ENCODE measurements around the gene SLC38A3.

Gene SLC38A3

DNA sequence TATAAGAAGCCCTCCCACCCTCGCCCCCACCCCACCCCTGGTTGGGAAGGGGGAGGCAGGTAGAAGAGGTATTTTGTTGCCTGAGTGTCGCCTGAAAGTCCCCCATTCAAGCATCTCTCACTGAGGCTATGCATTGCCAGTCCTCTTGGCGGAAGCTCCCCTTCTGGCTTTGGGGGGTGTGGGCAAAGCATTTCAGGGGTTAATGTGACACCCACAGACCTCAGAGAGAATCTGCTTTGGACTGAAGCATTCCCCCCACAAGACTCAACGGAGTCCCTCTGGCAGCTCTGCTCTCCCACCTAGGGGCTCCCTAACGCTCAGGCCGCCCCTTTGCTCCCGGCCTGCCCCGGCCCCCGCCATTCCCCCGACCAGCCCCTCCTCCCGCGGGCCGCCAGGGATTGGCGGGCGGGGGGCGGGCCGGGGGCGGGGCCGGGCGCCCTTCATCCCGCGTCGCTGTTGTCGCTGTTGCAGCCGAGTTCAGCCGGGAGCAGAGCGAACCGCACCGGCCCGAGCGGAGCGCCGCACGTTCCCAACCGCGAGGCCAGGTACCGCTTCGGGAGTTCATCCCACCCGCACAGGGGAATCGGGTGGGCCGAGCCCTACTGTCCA, at the start of gene SLC38A3:
Gene SLC38A3, plus strand, starts transcription at position 468 of the 609 bp plus-strand sequence. CDS start 8,929 bp downstream, outside the sequence.
- DNase-seq, result no peak

DNA sequence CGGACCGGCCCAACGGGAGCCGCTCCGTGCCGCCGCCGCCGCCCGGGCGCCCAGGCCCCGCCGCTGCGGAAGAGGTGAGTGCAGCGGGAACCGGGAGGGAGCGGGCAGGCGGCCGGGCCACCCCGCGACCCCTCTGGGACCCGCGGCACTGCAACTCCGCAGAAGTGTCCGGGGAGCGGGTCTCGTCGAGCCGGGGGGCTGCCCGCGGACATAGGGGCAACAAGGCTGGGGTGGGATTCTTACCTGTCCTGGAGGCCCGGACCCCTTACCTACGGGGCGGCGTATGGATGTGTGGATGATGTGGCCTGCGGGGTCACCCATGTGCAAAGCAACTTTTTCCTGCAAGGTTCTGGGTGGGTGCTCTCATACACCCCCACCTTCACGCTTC, 49.6 kb upstream of the SLC38A3 start:
- DNase-seq, result no peak

DNA sequence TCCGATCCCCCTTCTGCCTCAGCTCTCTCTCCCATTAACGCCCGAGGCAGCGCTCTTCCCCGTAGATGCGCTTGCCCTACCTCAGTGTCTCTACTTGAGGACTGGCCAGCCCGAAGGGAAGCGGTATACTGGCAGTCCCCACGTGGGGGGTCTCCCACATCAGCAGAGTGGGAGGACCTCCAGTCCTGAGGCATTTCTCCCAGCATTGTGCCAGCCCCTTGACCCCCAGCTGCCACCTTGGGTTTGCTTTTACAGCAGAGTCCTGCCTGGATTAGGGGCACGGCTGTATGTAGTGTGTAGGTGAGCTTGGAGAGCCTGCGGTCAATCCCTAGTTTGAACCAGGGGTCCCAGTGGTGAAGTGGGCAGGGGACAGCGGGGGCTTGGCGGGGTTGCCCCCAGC, 49.2 kb upstream of the SLC38A3 start:
- DNase-seq, result no peak

DNA sequence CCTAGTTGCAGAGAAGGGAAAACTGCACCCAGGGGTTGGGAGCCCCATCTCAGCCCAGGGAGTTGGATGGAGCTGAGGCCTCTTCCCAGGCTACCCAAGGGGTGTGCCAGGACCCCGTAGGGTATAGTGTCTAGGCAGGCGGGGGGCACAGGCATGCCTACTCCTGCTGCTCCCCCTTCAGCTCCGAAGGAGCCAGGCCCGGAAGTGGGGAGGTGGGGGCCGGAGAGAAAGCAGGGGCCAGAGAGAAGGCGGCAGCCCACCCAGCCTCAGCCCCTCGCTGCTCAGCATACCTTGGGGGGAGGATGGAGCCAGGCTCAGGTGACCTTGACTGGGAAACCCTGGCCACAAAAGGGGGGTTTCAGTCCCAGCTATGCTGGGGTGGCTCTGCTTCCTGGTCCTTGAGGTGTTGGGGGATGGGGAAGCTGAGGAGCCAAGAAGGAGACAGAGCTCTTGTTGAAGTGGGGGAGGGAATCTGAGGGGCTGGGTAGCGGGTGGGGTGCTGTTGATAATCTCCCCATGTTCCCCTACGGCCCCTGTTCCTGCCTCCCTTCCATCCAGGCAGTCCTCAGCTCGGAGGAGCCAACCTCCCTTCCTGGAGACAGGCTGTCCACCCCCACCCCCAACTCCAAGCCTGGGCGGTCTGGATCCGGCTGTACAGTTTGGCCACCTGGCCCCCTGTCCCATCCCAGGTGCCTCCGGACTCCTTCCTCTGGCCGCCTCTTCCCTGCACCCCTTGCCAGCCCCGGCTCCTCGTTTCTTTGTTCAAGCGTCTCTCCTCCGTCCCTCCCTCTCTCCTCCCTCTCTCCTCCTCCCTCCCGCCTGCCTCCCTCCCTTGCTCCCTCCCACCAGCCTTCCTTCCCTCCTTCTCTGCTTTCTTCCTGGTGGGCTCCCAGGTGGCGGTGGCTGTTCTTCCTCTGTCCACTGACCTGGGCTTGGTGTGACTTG, 48.2 kb upstream of the SLC38A3 start:
- no peak for DNase-seq

DNA sequence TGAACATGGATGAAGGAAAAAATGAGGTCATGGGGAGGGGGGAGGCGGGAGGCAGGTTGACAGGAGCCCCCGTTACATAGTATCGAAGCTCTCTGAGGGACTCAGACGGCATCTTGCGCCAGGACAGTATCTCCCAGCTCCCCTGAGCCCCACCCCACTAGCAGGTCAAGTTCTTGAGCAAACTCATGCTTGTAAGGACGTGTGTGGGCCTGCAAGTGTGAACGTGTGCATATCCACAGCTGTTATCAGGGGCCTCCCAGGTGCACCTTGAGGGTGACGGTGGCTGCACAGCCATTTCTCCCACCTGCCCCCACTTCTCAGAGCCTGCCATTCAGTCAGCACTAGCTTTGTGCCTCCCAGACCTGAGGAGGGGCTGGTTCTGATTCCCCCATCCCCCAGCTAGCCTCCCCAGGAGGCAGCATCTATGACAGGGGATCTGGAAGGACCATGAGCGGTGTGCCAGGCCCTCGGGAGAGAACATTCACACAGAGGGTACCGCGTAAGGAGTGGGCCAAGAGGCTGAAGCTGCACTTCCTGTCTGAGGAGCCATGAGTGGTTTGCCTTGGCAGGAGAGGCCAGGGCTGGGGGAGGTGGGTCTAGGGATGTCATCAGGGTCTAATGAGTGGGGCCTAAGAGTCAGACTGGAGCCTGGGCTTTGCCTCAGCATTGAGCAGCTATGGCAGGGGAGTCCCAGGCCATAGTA, 47.1 kb upstream of the SLC38A3 start:
- DNase-seq, result no peak

DNA sequence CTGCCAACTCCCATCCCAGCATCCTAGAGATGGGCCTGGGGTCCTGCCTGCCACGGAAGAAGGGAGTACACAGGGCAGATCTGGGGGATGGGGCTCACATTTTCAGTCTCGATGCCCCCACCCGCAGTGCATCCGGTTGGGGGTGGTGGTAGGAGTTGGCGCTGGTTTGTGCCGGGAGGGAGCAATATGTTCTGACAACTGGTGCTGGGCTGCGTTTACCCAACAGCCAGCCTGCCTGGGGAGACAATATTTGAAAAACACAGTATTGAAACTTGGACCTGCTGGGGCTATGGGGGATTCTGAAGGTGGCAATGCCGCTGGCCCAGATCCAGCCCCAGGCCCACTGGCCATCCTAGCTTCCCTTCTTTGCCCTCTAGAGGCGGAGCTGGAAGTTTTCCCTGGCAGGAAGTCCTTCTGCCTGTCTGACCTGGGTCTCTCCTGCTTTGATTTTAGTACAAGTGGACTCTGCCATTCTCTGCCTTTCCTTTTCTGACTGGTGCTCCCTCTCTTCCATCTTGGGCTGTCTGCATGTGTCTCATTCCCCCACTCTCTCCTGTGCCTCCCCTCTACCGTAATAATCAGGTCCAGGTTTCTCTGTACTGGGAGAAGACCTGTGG, 46.4 kb upstream of the SLC38A3 start:
- no peak for DNase-seq

DNA sequence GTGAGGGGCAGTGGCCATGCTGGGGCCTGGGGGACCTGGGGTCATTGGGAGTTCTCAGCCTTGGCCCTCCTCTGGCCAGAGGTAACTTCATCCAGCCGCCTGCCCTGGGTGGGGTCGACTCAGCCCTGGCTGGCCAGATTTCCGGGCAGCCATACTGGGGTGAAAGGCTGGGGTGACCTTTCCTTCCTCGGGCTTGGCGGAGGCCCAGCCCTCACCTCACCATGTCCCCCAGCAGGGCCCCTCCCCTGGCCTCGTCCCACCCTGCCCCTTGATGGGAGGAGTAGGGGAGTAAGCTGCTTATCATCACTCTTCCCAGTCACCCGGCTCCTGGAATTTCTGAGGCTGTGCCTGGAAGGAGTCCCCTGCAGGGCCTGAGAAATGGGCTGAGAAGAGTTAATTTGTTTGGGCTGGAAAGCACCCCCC, 44.5 kb upstream of the SLC38A3 start:
- DNase-seq, result no peak

DNA sequence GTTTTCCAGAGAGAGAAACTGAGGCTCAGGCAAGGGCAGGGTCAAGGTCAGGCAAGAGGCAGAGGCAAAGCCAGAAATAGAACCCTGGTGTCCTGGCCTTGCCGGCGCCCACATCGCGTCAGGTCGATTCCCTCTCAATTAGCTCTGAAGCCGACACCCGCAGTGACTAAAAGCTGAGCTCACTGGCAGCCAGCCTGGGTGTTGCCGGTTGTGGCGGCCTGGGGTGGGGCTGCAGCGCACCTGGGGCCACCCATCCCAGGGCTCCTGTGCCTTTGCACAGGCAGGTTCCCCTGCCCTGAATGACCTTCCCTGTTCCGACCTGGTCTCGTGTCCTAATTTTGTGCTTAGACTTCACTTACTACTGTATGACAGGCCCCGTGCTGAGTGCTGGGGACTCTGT, 43.8 kb upstream of the SLC38A3 start:
- DNase-seq, result no peak

DNA sequence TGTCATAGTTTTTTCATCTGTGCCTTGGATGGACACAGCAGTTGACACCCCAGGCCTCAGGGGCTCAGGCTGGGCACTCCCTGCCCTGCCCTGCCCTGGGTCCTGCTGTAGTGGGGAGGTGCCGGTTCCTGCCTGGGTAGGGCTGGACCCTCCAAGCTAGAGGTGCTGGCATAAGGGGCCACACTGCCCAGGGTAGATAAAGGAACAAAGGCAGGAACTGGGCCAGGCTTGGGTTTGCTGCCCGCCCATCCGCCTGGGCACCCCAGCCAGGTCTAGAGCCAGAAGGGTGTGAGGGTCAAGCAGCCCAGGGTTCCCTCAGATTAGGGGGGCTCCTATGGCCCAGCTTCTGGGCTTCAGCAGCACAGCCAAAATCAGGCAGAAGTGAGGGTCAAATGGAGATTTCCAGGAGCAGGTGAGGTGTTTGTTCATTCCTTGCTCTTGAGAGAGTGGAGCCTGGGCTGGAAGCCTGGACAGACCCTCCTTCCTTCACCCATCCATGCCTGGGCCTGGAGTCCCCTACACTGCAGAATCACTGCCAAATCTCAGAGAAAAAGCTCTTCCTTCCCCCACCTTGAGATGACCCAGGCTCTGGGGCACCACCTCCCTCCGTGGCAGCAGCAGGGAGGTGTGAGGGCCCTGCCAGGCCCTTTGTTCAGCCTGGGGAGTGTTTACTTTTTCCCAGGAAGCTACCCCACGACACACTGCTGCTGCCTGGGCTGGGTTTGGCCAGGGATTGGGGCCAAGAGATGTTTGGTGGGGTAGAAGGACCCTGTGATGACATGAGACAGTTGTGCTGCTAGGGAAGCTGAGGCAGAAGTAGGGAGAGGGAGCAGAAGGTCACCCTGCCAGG, 42.8 kb upstream of the SLC38A3 start:
- no peak for DNase-seq

DNA sequence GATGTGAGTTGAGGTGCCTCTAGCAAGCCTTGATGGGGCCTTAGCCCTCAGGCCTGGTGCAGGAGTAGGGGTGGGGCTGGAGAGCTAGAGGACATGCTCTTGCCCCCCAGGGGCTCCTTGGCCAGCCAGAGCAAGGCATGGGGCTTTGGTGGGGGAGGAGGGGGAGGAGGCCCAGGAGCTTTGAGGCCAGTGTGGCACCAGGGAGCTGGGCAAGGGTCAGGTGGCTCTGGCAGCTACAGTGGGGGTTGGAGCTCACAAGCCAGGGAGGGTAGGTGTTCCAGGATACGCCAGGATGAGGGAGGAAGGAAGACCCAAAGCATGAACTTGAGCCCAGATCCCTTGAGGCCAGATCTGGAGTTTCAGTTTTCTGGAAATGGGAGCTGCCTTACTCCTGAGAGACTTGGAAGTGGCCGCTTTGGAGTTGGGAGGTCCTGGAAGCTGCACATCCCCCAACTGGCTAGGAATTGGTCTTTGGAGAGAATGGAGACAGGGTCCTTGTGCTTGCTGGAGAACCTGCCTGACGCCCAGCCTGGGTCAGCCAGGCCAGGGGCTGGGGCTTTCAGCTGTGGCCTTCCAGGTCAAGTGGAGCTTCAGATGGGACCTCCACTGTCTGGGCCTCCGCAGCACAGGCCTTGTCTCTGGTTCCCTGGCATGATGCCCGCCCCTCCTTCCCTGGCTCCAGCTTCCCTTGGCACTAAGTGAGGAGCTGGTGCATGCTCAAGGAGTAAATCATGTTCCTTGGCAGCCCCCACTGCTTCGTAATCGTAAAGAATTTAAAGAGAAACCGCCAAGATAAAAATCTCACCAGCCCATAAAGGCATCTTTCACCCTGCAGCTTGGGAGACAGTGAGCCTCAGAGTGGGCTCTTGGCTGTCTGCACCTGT, 41.3 kb upstream of the SLC38A3 start:
- no peak for DNase-seq

DNA sequence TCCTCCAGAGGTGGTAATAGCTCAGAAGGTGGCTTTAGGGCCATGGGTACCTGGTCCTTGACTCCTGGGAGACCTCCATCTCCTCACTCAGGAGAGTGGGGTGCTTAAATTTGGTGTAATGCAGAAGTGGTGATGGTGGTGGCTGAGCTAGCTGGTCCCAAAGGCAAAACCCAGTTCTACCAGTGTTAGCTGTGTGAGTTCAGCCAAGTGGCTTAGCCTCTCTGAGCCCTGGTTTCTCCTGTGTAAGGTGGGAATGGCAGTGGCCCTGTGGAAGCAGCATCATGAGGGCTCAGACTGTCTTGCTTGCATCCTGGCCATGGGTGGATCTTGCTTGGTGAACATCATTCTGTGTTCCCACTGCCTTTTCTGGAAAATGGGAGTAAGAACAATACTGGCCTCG, 40.6 kb upstream of the SLC38A3 start:
- no peak for DNase-seq

DNA sequence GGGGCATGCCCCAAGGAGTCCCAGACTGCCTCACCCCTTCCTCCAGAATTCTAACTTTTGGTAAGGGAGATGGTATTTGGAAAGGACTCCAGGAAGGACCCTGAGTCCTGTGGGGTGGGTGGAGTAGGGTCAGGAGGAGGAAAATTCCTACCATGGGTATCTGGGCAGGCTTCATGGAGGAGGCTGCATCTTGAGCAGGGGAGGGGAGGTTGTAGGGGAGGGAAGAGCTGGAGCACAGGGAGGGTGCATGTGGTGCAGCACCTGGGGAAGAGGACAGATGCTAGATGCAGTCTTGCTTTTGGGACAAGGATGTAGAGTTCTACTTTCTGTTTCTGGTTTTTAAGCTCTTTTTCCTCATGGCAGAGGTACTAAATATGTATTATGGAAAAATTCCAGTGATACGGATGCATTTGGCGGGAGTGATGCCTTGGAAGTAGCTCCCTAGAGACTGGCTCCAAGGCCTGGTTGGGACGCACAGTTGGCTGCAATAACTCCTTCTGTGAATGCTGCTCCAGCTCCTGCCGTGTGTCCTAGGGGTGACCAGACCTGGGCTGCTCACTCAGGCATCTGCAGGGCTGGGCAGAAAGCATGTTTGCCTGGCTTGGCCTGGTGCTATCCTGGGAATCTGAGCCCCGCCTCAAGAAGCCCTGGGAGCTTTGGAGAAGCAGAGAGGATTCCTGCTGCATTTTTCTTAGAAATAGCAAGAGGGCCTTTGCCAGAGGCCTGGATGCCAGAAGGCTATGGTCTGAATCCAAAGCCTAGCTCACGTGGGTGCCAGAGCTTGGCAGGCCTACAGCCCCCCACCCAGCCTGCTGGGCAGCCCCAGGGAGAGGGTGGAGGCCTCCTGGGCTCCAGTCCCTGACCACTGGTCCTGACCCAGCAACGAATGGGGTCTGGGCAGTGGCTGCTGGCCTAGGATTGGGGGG, 39.8 kb upstream of the SLC38A3 start:
- no peak for DNase-seq

DNA sequence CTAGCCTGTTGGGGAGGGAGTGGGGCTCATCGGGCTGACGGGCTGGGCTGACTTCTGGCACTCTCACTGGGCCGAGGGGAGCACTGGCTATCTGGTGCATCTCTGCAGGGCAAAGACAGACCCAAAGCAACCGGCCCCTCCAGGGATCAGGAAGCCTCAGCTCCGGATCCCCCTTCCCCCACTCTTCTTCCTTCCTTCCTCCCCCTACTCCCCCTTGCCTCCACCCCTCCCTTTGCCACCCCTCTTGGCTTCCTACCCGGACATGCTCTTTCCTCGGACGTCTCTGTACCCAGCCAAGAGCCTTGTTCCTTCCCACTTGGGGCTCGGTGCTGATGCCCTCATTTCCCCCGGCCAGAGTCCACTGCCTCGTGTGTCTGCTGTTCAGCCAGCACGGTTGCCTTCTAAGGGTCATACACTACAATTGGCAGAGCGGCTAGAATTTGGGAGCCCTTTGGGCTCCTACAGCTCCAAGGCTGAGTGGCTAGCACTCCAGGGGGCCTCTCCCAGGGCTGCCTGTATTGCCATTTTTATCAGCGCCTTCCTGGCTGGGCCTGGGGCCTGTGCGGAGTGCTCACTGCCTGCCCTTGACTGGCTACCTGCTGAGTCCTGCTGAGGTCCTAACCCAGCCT, 39.0 kb upstream of the SLC38A3 start:
- DNase-seq, result no peak

DNA sequence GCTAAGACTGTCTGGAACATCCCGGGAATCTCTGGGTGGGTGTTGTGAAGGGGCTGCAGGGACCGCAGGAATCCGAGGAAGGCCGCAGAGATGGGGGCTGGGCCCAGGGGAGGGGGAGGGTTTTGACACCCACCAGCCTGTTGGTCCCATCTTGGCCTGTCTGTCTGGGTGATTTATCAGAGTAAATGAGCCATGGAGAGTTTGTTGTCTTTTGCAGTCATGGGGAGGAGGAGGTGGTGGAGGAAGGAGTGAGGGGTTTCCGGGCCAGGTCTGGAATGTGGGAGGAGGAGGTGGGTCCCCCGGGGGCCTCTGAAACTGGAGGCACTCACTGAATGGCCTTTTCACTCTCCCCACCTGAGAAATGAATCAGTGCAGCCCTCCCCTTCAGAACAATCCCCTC, 38.5 kb upstream of the SLC38A3 start:
- DNase-seq, result no peak

DNA sequence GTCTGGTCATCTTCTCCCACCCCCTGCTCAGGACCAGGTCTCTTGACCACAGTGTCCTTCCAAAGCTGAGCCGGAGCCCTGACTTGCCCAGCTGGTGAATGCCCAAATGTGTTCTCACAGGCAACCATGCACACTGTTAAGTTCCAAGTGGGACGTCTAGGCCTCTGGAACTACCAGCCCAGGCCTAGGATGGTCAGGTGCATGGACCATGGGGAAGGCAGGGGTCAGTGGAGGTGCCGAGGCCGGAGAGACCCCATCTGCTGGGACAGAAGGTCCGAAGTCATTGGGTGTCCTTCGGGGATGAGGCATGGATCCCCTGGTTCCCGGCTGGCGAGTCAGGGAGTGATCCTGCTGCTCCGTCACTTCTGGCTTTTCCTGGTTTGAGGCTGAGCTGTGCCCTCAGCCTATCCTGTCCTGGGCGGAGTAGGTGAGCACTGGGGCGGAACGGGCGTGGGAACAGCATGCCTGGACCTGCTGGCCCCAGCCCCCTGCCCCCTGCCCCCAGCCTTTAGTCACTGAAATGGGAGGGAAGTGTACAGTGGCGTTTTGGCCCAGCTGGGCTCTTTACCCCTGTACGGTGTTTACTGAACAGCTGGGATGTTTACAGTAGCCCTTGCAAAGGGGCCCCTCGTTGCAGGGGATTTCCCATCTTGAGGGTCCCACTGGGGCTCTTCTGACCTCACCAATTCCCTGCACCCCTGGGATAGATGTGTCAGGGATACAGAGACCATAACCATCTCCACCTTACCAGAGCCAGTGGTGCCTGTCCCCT, 37.8 kb upstream of the SLC38A3 start:
- no peak for DNase-seq

DNA sequence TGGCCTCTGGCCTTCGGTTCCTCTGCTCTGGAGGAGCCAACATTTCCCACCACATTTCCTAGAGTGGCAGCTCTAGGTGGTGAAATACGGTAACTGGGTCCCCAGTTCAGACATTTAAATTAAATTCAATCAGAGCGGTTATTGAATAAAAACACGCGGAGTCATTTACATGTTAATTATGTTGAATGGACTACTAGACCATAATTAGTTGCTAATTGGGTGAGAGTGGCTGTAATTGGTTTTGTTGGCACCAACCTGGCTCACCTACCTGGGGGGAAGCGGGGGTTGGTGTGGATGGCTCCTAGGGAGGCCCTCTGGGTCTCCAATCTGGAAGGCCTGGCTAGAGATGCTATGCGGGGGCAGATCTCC, 37.2 kb upstream of the SLC38A3 start:
- DNase-seq, result no peak

DNA sequence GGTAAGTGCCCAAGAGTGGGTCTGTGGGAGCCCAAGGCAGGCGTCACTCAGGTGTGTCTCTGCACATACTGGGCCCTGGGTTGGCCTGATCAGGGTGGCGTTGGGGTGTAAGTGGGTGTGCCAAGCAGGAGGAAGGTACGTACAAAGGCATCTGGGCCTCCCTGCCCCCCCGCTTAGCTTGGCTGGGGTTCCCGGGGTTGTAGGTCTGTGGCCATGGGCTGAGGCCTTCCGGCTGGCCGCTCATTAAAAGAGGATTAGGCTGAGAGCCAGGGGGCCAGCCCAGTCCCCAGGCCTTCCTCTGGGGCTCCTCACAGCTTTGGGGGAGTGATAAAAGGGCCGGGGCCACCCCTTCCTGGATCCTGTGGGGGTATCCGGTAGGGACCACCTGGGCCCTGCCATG, 36.7 kb upstream of the SLC38A3 start:
- no peak for DNase-seq

DNA sequence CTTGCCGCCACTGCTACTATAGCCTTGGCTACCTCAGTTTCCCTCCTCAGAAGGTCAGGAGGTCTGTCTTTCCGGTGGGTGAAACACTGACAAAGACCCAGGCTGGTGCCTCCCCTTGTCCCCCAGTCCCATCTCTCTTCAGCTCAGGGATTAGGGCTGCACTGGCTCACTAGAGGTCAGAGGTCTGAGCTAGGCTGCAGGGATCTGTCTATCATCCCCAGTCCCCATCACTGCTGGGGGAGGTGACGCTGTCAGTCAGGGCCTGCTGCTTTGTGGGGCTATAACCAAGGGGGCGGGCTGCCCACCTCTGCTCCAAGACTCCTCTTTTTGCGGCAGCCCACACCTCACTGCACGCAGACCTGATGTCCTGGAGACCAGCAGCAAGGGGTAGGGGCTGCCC, 36.3 kb upstream of the SLC38A3 start:
- DNase-seq, result no peak

All from CD4-positive, alpha-beta T cell treated with Interleukin-4 for 4 hours (primary cell).